GM23338 (cell line): ENCODE results near the gene HPS4.

ENCODE experiments used
- CREB1 ChIP-seq: fragments of 250-450 bp; sonication (Bioruptor Pico); IDR thresholded peaks from 2 replicates; pipeline ENCODE4 v1.5.0; 2020; ENCODE audit warnings: low read depth, mild to moderate bottlenecking, moderate library complexity
- CTCF ChIP-seq, 2 experiments: fragments of 200-600 bp in 1 of 2; sonication (generic) in 1 of 2; conservative IDR thresholded peaks; 2 replicates each; pipeline versions ENCODE4 v1.5.1 to v1.6.1; 2016 to 2017; ENCODE audit warnings: antibody characterized with exemption in 2 of 2, low read depth in 2 of 2, mild to moderate bottlenecking in 2 of 2, moderate library complexity in 1 of 2
- ETS1 ChIP-seq: IDR thresholded peaks from 2 replicates; pipeline ENCODE4 v1.6.1; 2016; ENCODE audit warnings: antibody characterized with exemption
- EZH2 ChIP-seq: fragments of 200-600 bp; sonication (generic); IDR thresholded peaks from one replicate; pipeline ENCODE4 v1.8.0; 2017; ENCODE audit warnings: antibody characterized with exemption, mild to moderate bottlenecking, low read depth; ENCODE audit not compliant: unreplicated experiment
- EZH2phosphoT487 ChIP-seq: fragments of 200-600 bp; sonication (generic); IDR thresholded peaks from one replicate; pipeline ENCODE4 v1.8.1; 2018; ENCODE audit warnings: antibody characterized with exemption; ENCODE audit not compliant: unreplicated experiment
- JUNB ChIP-seq: IDR thresholded peaks from one replicate; pipeline ENCODE4 v1.6.1; 2016; ENCODE audit warnings: antibody characterized with exemption; ENCODE audit not compliant: unreplicated experiment
- NANOG ChIP-seq: IDR thresholded peaks from 2 replicates; pipeline ENCODE4 v1.6.1; 2016; ENCODE audit warnings: antibody characterized with exemption, borderline replicate concordance
- POLR2AphosphoS5 ChIP-seq: IDR thresholded peaks from 2 replicates; pipeline ENCODE4 v1.6.1; 2016; ENCODE audit warnings: antibody characterized with exemption, low read depth
- ZNF331 ChIP-seq: fragments of 250-450 bp; sonication (Bioruptor Pico); IDR thresholded peaks from 2 replicates; pipeline ENCODE4 v1.5.0; 2020; ENCODE audit warnings: low read depth, mild to moderate bottlenecking, moderate library complexity
- TF ChIP-seq, protein P1 (sequence below): IDR thresholded peaks from one replicate; pipeline ENCODE4 v1.6.1; 2018; ENCODE audit warnings: antibody characterized with exemption; ENCODE audit not compliant: unreplicated experiment

GRCh38 chr22:26414347-26414746, 69.2 kb downstream of the HPS4 start:
- no peak for TF ChIP-seq CTCF (conservative IDR thresholded peaks at IDR 0.05; ENCODE audit: low read depth in 2 of 2)
- TF ChIP-seq, protein P1, sequence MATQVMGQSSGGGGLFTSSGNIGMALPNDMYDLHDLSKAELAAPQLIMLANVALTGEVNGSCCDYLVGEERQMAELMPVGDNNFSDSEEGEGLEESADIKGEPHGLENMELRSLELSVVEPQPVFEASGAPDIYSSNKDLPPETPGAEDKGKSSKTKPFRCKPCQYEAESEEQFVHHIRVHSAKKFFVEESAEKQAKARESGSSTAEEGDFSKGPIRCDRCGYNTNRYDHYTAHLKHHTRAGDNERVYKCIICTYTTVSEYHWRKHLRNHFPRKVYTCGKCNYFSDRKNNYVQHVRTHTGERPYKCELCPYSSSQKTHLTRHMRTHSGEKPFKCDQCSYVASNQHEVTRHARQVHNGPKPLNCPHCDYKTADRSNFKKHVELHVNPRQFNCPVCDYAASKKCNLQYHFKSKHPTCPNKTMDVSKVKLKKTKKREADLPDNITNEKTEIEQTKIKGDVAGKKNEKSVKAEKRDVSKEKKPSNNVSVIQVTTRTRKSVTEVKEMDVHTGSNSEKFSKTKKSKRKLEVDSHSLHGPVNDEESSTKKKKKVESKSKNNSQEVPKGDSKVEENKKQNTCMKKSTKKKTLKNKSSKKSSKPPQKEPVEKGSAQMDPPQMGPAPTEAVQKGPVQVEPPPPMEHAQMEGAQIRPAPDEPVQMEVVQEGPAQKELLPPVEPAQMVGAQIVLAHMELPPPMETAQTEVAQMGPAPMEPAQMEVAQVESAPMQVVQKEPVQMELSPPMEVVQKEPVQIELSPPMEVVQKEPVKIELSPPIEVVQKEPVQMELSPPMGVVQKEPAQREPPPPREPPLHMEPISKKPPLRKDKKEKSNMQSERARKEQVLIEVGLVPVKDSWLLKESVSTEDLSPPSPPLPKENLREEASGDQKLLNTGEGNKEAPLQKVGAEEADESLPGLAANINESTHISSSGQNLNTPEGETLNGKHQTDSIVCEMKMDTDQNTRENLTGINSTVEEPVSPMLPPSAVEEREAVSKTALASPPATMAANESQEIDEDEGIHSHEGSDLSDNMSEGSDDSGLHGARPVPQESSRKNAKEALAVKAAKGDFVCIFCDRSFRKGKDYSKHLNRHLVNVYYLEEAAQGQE, result no peak
- no peak for TF ChIP-seq POLR2AphosphoS5
- no peak for TF ChIP-seq EZH2phosphoT487
- no peak for TF ChIP-seq ZNF331 (CRISPR knock-in tag)
- TF ChIP-seq EZH2, result no peak
- TF ChIP-seq CREB1, result no peak
- no peak for TF ChIP-seq NANOG
- TF ChIP-seq ETS1, result no peak
- TF ChIP-seq JUNB, result no peak
